ENCODE data around the gene DOCK1.
A peak's percentile ranks its signal among the peaks of the same experiment; 100 is the strongest.

The DOCK1 gene

DNA sequence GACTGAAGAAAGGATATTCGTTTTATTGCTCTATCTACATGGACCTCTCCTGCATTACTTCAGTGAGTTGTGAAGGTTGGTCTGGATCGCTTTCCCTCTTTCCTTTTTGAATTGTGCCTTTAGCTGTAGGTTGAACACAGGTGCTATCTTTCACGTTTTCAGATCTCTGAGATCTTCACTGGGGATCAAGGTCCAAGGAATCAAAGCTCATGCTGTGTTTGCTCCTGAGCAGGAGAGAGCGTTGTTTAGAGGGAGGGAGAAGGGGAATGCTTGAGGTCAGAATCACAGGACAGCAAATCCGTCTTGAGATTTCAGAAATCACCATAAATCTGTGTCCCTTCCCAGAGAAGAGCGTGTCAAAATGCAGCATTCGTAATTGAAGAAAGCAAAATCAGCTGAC lies 186.1 kb downstream of the DOCK1 start:
- no peak overlapping the region for H3K4me3 ChIP-seq (ENCODE audit: low read length)
- no peak for DNase-seq (ENCODE audit: low read depth)
- TF ChIP-seq, protein P1, sequence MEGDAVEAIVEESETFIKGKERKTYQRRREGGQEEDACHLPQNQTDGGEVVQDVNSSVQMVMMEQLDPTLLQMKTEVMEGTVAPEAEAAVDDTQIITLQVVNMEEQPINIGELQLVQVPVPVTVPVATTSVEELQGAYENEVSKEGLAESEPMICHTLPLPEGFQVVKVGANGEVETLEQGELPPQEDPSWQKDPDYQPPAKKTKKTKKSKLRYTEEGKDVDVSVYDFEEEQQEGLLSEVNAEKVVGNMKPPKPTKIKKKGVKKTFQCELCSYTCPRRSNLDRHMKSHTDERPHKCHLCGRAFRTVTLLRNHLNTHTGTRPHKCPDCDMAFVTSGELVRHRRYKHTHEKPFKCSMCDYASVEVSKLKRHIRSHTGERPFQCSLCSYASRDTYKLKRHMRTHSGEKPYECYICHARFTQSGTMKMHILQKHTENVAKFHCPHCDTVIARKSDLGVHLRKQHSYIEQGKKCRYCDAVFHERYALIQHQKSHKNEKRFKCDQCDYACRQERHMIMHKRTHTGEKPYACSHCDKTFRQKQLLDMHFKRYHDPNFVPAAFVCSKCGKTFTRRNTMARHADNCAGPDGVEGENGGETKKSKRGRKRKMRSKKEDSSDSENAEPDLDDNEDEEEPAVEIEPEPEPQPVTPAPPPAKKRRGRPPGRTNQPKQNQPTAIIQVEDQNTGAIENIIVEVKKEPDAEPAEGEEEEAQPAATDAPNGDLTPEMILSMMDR (IDR thresholded peaks at IDR 0.05; ENCODE audit: insufficient read depth, low read depth, low read length, missing control alignments), result no peak

DNA sequence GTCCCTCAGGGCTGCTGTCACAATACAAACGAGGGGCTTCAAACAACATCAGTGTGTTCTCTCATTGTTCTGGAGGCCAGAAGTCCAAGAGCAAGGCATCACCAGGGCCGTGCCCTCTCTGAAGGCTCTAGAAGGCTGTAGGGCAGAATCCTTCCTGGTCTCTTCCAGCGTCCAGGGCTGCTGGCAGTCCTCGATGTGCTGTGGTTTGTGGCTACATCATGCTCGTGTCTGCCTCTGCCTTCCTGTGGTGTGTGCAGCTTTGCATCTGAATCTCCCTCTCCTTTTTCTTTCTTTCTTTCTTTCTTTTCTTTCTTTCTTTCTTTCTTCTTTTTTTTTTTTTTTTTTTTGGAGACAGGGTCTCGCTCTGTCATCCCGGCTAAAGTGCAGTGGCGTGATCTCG lies 187.7 kb downstream of the DOCK1 start:
- no peak for DNase-seq (ENCODE audit: low read depth)
- TF ChIP-seq, protein P1 (IDR thresholded peaks at IDR 0.05; ENCODE audit: insufficient read depth, low read depth, low read length, missing control alignments), result no peak
- no peak overlapping the region for H3K4me3 ChIP-seq (ENCODE audit: low read length)

GRCh38 chr10:127094984-127095383 lies 189.8 kb downstream of the DOCK1 start:
- no peak overlapping the region for H3K4me3 ChIP-seq (ENCODE audit: low read length)
- DNase-seq (ENCODE audit: low read depth), result no peak
- TF ChIP-seq, protein P1 (IDR thresholded peaks at IDR 0.05; ENCODE audit: insufficient read depth, low read depth, low read length, missing control alignments), result no peak

DNA sequence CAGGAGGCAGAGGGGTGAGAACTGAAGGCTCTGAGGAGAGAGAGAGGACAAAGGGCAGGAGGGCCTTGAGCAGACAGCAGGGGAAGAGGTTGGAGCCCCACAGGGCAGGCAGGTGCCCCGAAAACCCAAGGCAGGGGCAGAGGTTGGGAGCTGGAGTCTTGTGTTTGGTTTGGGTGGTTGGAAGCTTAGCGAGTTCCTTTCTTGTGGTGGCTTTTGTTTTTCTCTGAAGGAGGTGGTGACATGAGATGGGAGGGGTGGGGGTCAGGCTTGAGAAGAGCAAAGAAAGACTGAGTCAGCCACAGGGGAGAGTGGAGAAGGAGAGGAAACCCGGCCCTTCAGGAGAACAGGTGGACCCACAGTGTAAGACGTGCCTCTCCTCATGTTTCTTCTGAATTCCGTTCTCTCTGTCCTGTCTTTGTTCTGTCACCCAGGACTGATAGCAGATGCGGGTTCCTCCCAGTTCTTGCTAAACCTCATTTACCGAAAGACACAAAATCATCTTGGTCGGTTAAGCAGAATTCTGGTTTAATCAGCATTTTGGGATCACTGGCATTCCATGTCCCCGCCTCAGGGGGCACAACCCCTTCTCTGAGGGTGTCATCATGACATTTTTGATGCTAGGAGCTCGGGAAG lies 195.9 kb downstream of the DOCK1 start:
- TF ChIP-seq, protein P1 (IDR thresholded peaks at IDR 0.05; ENCODE audit: insufficient read depth, low read depth, low read length, missing control alignments), result no peak
- no peak overlapping the region for H3K4me3 ChIP-seq (ENCODE audit: low read length)
- no peak for DNase-seq (ENCODE audit: low read depth)

DNA sequence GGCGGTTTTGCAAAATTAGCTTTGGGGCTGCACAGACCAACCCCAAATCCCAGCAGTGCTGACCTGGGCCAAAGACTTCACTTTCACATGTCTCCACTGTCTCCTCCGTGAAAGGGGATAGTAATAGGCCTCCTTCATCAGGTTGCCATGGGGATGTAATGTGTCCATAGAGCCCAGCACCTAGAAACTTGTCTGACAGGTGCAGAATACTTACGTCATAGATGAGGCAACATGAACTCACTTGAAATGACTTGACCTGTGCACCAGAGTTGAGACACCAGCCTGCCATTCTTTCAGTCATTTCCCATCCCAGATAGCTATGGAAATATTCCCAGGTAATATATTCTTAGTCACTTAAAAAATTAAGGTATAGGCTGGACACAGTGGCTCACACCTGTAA lies 196.9 kb downstream of the DOCK1 start:
- no peak overlapping the region for H3K4me3 ChIP-seq (ENCODE audit: low read length)
- DNase-seq (ENCODE audit: low read depth), result peak; percentile 77
- TF ChIP-seq, protein P1 (IDR thresholded peaks at IDR 0.05; ENCODE audit: insufficient read depth, low read depth, low read length, missing control alignments), result no peak

DNA sequence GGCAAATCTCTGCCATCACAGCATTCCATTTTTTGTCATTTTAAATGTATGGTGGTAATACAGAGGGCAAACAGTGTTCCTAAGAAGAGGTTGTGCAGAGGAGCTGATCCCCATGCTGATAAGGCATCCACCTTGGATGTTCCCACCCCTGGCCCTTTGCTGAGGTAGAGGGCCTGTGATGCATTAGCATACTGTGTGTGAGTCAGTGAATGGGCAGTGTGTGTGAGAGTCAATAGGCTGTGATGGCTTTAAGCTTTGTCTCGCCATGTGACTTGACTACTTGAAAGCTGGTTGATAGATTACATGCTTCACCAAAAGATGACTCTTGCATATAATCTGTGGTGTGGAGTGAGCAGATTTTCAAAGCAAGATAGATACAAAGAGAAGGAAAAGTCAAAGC lies 209.9 kb downstream of the DOCK1 start:
- no peak overlapping the region for H3K4me3 ChIP-seq (ENCODE audit: low read length)
- TF ChIP-seq, protein P1 (IDR thresholded peaks at IDR 0.05; ENCODE audit: insufficient read depth, low read depth, low read length, missing control alignments), result no peak
- DNase-seq (ENCODE audit: low read depth), result no peak

- H3K4me3 ChIP-seq (ENCODE audit: low read length), result no peak overlapping the region
- TF ChIP-seq, protein P1 (IDR thresholded peaks at IDR 0.05; ENCODE audit: insufficient read depth, low read depth, low read length, missing control alignments), result no peak
- peak; percentile 61 for DNase-seq (ENCODE audit: low read depth)
These were observed 211.9 kb downstream of the DOCK1 start for GRCh38 chr10:127117125-127117524.

Measured in epithelial cell of esophagus (primary cell).